Stimulated activated memory B cell treated with anti-CD40 and anti-IgM and Interleukin-4, amounts not matched to agents 10 μg/mL and 1 μg/mL and 100 μg/mL, for 72 hours (primary cell): Measurements from ENCODE around the gene CRAT.
"Not testable (repeated sequence)": the region's sequence is repeated elsewhere in the genome, so short reads cannot be mapped to it uniquely, and the experiment has no call there.

Experiments
- ATAC-seq: fragments of 150-1000 bp; cut with Tn5 transposase; 2 replicates; pipeline ENCODE4 v1.10.0; 2021
- H3K27ac Mint-ChIP-seq: one replicate; pipeline ENCODE4 v1.8.0; 2022; ENCODE audit warnings: mild to moderate bottlenecking, mixed read lengths
- H3K27me3 Mint-ChIP-seq: one replicate; pipeline ENCODE4 v1.8.0; 2022; ENCODE audit warnings: mixed read lengths
- H3K36me3 Mint-ChIP-seq: one replicate; pipeline ENCODE4 v1.8.0; 2022; ENCODE audit warnings: mixed read lengths
- H3K4me1 Mint-ChIP-seq: one replicate; pipeline ENCODE4 v1.8.0; 2022; ENCODE audit warnings: mixed read lengths
- H3K4me3 Mint-ChIP-seq: one replicate; pipeline ENCODE4 v1.8.0; 2022; ENCODE audit warnings: mild to moderate bottlenecking, moderate library complexity, mixed read lengths
- H3K9me3 Mint-ChIP-seq: one replicate; pipeline ENCODE4 v1.8.0; 2022; ENCODE audit warnings: mixed read lengths

Gene CRAT

DNA sequence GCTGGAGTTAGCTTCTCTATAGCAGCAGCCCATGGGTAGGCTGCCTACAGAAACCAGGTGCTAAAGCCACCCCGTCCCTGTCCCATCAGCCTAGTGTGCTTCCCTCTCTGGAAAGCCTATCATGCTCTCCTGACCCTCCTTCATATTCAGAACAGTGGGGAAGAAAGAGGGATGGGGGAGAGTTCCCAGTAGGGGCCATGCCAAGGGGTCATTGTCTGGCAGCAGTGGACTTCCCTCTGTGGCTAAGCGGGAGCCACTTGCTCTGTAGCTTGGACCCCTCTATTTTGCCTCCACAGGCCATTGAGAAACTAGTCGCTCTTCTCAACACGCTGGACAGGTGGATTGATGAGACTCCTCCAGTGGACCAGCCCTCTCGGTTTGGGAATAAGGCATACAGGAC, 18.1 kb upstream of the CRAT start:
- Mint-ChIP-seq H3K36me3 (peaks cover 34% of the 10 kb centered on the region), H3K27me3 (no peaks in the 10 kb centered on the region)

DNA sequence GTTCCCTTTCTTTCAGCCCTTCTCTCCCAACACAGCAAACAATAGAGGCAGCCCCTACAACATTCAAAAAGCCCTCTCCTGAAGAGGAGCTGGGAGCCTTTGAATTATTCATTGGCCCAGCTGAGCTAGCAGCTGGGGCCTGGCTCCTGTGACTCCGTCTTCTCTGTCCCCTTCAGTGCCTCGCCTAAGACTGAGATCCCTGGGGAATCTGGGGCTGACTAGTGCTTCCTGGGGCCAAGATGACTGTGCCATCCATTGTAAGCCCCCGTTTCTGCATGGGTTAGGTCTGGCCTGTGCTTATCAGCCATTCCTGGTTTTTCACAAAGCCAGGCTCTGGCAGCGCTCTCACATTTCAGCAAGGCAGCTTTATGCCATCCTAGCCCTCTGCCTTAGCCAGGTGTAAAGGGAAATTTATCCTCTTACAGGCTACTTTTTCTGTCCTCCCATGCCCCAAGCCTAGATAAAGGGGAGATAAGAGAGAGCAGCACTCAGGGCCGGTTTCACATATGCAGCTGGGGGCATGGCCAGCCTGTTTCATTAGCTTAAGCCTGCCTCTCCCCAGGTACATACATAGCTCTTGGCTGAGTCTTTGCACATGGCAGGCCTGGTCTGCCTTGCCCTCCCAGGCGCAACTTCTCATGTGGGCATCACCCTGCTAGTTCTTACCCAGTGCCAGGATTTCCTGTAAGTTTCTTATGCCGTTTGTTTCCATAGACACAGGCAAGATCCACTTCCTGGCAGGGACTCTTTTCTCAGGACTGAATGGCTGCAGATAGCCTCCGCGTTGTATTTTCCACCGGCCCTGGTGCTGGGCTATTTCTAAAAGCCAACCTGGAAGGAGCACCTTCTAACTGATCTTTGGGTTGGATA, 16.4 kb upstream of the CRAT start:
- Mint-ChIP-seq H3K4me3 (no peak overlapping the region), H3K27ac (peak overlapping the region; percentile 35), H3K27me3 (no peaks in the 10 kb centered on the region), H3K9me3 (no peaks in the 10 kb centered on the region), H3K4me1 (peaks cover 29% of the 10 kb centered on the region), H3K36me3 (peaks cover 40% of the 10 kb centered on the region)
- ATAC-seq = no peak

More for the DNA sequence above, 18.1 kb upstream of the CRAT start:
- ATAC-seq = no peak
- H3K27ac Mint-ChIP-seq = no peak overlapping the region
- no peaks in the 10 kb centered on the region for H3K9me3 Mint-ChIP-seq
- H3K4me3 Mint-ChIP-seq = no peak overlapping the region
- H3K4me1 Mint-ChIP-seq = peaks cover 30% of the 10 kb centered on the region

DNA sequence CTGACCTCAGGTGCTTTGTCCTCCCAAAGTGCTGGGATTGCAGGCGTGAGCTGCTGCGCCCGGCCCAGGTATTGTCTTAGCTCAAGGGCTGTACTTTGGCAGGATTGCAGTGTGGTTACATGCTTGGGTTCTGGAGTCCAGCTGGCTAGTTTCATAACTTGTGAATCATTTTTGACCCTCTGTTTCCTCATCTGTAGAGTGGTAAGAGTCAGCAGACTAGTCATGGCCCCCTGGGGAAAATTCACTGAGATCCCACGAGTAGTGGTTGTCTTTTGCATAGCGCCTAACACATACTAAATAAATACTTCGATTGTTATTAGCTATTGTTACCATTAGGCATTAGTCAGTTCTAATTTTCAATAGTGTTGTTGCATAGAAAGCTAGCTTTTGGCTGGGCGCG, 14.9 kb upstream of the CRAT start:
- Mint-ChIP-seq H3K27me3 (no peaks in the 10 kb centered on the region), H3K36me3 (peaks cover 49% of the 10 kb centered on the region), H3K27ac (no peak overlapping the region), H3K4me3 (no peak overlapping the region), H3K9me3 (no peaks in the 10 kb centered on the region), H3K4me1 (peaks cover 22% of the 10 kb centered on the region)
- ATAC-seq = peak; percentile 74

DNA sequence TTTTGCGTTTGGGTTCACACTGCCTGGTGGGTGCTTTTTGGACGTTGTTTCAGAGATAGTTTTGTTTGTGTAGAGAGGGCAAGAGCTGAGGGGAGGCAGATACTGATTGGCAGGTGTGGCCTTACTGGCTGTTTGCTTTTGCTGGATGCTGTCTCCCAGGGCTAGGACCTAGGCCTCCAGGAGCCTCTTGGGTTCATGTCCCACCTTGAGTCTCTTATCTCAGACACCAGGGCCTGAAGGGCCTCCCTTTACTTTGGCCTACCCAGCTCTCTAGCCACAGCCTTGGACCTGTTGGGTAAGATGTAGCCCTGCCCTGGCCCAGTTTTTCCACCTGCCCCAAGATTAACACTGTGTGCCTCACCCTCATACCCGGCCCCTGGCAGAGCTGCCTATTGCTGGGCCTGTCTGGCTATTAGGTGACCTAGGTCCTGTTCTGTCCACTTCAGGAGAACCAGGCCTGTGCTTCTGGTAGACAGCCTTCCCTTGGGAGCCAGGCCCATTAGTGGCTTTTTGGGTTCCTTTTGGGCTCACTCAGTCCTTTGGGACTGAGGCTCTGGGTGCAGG, 14.0 kb upstream of the CRAT start:
- no peak overlapping the region for H3K27ac Mint-ChIP-seq
- H3K27me3 Mint-ChIP-seq = no peaks in the 10 kb centered on the region
- H3K4me3 Mint-ChIP-seq = no peak overlapping the region
- H3K9me3 Mint-ChIP-seq = no peaks in the 10 kb centered on the region
- peaks cover 22% of the 10 kb centered on the region for H3K4me1 Mint-ChIP-seq
- no peak for ATAC-seq
- peaks cover 56% of the 10 kb centered on the region for H3K36me3 Mint-ChIP-seq

DNA sequence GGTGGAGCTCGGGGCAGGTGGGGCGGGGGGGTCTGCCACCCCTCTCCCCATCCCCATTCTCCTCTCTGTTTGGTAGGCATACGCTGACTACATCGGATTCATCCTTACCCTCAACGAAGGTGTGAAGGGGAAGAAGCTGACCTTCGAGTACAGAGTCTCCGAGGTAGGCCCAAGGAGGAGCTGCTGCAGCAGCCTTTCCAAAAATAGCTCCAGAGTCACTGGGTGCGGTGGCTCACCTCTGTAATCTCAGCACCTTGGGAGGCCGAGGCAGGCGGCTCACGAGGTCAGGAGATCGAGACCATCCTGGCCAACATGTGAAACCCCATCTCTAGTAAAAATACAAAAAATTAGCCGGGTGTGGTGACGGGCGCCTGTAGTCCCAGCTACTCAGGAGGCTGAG, 12.4 kb upstream of the CRAT start:
- not testable (repeated sequence) for H3K27me3 Mint-ChIP-seq, H3K27ac Mint-ChIP-seq, H3K9me3 Mint-ChIP-seq, H3K4me3 Mint-ChIP-seq, ATAC-seq
- Mint-ChIP-seq H3K36me3 (peaks cover 51% of the 10 kb centered on the region), H3K4me1 (peaks cover 22% of the 10 kb centered on the region)

DNA sequence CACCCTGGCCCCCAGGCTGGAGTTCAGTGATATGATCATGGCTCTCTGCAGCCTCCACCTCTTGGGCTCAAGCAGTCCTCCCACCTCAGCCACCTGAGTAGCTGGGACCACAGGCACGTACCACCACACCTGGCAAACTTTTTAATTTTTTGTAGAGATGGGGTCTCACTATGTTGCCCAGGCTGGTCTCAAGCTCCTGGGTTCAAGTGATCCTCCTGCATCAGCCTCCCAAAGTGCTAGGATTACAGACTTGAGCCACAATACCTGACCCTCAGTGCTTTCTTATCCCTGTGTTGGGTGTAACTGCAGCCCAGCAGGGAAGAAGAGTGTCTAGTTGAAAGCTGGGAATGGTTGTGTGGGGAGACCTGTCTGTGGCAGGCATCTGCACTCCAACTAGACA, 11.5 kb upstream of the CRAT start:
- Mint-ChIP-seq H3K36me3 (peaks cover 46% of the 10 kb centered on the region), H3K27ac (no peak overlapping the region), H3K27me3 (no peaks in the 10 kb centered on the region), H3K4me1 (peaks cover 16% of the 10 kb centered on the region), H3K4me3 (no peak overlapping the region), H3K9me3 (no peaks in the 10 kb centered on the region)
- no peak for ATAC-seq

DNA sequence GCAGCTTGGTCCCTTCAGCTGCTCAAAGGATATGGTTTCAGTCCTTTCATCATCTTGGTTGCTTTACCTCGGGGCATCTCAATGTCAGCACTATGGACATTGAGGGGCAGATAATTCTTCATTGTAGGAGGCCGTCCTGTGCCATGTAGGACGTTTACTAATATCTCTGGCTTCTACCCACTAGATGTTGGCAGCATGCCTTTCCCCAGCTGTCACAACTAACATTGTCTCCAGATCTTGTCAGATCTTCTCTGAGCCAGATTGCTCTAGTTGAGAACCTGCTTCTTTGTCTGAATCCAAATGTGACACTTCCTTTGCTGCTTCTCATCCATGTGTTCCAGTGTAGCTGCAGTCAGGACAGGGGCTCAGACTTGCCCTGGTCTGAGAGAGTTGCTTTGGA, 10.9 kb upstream of the CRAT start:
- no peak for ATAC-seq
- Mint-ChIP-seq H3K36me3 (peaks cover 46% of the 10 kb centered on the region), H3K4me3 (no peak overlapping the region), H3K9me3 (no peaks in the 10 kb centered on the region), H3K4me1 (peaks cover 11% of the 10 kb centered on the region), H3K27ac (no peak overlapping the region), H3K27me3 (no peaks in the 10 kb centered on the region)

DNA sequence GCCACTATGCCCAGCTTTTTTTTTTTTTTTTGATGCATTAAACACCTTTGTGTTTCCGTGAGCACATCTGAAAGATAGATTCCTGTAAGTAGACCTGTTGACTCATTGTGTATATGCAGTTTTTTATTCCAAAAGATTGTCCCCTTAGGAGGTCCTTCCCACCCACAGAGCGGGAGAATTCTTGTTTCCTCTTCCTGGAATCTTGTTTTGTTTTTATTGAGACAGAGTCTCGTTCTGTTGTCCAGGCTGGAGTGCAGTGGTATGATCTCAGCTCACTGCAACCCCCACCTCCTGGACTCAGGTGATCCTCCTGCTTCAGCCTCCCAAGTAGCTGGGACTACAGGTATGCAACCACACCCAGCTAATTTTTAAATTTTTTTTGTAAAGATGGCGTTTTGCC, 8.2 kb upstream of the CRAT start:
- no peak overlapping the region for H3K27ac Mint-ChIP-seq
- no peaks in the 10 kb centered on the region for H3K9me3 Mint-ChIP-seq
- H3K27me3 Mint-ChIP-seq = no peaks in the 10 kb centered on the region
- no peak overlapping the region for H3K4me3 Mint-ChIP-seq
- peaks cover 35% of the 10 kb centered on the region for H3K36me3 Mint-ChIP-seq
- ATAC-seq = no peak
- peaks cover 20% of the 10 kb centered on the region for H3K4me1 Mint-ChIP-seq

DNA sequence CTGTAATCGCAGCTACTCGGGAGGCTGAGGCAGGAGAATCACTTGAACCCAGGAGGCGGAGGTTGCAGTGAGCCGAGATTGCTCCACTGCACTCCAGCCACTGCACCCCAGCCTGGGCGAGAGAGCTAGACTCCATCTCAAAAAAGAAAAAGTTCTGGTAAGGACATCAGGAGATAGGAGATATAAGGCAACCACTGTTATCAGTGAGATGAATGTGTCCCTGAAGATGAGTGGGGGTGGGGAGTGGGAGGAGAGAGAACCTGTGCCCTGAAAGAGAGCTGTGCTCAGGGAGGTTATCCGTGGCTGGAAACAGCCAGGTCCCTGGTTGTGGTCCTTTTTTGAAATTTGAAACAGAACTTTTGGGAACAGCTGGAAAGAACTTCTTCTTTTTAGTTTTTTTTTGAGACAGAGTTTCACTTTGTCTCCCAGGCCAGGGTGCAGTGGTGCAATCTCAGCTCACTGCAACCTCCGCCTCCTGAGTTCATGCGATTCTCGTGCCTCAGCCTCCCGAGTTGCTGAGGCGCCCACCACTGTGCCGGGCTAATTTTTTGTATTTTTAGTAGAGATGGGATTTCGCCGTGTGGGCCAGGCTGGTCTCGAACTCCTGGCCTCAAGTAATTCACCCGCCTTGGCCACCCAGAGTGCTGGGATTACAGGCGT, 3.2 kb upstream of the CRAT start:
- Mint-ChIP-seq H3K27ac (no peak overlapping the region), H3K27me3 (no peaks in the 10 kb centered on the region), H3K9me3 (no peaks in the 10 kb centered on the region), H3K4me1 (peaks cover 45% of the 10 kb centered on the region), H3K36me3 (no peaks in the 10 kb centered on the region), H3K4me3 (no peak overlapping the region)
- no peak for ATAC-seq

DNA sequence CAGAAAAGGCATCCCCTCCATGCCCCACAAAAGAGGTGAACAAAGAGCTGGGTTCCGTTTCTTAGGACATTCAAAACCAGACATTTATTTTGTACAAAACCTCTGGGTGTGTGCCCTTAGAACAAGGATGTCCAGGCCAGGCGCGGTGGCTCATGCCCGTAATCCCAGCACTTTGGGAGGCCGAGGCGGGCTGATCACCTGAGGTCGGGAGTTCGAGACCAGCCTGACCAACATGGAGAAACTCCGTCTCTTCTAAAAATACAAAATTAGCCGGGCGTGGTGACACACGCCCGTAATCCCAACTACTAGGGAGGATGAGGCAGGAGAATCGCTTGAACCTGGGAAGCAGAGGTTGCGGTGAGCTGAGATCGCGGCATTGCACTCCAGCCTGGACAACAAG, 1.9 kb upstream of the CRAT start:
- not testable (repeated sequence) for H3K9me3 Mint-ChIP-seq, ATAC-seq, H3K27me3 Mint-ChIP-seq, H3K36me3 Mint-ChIP-seq
- Mint-ChIP-seq H3K4me1 (peaks cover 45% of the 10 kb centered on the region), H3K4me3 (peak overlapping the region; percentile 94), H3K27ac (peak overlapping the region; percentile 93)

DNA sequence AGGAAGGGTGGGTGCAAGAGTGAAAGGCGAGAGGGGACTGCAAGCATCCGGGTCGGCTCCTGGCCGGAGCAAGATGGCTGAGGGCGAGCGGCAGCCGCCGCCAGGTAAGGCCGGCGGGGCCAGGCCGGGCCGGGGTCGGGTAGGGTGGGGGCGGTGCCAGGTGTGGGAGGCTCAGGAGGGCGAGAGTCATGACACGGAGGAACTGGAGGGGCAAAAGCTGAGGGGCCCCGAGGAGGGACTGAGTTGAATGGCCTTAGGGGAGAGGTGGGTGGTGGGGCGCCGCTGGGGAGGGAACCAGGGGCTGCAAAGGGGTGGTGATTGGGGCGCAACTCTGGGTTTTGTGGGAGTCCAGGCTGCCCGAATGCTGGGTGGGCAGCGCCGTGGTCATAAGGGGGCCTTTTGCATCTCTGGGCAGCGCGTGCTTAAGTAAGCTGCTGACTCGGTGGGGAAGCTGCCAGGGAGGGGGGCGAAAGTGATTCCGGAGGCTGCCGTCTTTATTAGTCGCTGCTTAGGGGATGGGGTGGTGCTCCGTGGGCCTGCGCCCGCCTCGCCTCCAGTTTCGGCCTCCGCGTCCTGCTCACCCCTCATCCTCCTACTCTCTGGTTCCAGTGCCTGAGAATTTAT, 1.0 kb upstream of the CRAT start:
- Mint-ChIP-seq H3K9me3 (no peaks in the 10 kb centered on the region), H3K4me1 (peaks cover 45% of the 10 kb centered on the region), H3K36me3 (no peaks in the 10 kb centered on the region), H3K4me3 (peak overlapping the region; percentile 94), H3K27ac (peak overlapping the region; percentile 93), H3K27me3 (no peaks in the 10 kb centered on the region)
- ATAC-seq = peak; percentile 10

DNA sequence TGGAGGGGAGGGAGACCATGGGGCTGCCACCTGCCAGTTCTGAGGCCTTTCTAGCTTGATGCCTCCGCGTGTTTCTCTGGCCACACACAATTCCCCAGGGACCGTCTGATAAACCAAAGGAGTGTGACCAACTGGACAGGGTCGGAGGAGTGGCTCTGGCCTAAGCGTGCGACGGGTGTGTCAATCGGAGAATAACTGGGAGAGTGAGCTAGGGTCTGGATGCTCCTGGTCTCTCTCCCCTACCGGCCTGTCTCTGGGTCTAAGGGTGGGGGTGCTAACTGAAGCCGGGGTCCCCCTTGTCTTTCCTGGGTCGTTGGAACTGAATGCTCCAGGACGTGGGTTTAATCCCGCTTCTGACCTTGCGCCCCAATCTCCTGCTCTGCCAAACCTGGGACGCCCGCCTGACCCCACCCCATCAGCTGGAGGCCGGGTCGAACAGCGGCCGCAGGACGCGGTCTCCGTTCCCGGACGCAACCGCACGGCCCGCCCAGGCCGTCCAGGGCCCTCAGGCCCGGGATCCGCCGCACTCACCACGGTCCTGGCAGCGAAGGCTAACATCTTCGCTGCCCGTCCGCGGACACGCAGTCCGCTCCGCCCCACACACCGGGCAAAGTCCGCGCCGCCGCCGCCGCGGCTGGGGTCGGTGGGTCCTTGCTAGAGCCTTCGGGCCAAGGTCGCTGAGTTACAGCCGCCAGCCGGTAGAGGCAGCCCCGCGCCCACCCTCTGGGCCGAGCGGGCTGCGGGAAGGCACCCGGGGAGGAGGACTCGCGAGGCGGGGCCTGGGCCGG, 447 bp downstream of the CRAT start:
- no peak for ATAC-seq
- no peaks in the 10 kb centered on the region for H3K9me3 Mint-ChIP-seq
- H3K4me1 Mint-ChIP-seq = peaks cover 38% of the 10 kb centered on the region
- peak overlapping the region; percentile 93 for H3K27ac Mint-ChIP-seq
- H3K27me3 Mint-ChIP-seq = no peaks in the 10 kb centered on the region
- H3K4me3 Mint-ChIP-seq = peak overlapping the region; percentile 94
- no peaks in the 10 kb centered on the region for H3K36me3 Mint-ChIP-seq

DNA sequence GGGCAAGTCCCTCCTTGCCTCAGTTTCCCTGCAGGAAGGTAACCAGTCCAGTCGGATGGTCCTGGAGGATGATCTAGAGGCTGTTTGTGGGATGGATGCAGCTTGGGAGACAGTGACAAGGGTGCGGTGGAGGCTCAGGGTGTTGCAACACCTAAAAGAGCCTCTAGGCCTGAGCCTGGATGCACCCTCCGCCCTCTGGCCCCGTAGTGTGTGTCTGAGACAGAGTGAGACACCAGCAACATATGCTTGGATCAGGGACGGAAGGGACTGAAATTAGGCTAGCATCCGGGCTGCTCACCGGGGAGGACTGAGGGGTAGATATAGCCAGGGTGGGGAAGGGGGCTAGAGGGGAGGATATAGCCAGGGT, 1.1 kb downstream of the CRAT start:
- no peaks in the 10 kb centered on the region for H3K36me3 Mint-ChIP-seq
- H3K4me3 Mint-ChIP-seq = peak overlapping the region; percentile 94
- no peaks in the 10 kb centered on the region for H3K27me3 Mint-ChIP-seq
- no peak for ATAC-seq
- peak overlapping the region; percentile 19 for H3K27ac Mint-ChIP-seq
- H3K4me1 Mint-ChIP-seq = peaks cover 32% of the 10 kb centered on the region
- no peaks in the 10 kb centered on the region for H3K9me3 Mint-ChIP-seq

DNA sequence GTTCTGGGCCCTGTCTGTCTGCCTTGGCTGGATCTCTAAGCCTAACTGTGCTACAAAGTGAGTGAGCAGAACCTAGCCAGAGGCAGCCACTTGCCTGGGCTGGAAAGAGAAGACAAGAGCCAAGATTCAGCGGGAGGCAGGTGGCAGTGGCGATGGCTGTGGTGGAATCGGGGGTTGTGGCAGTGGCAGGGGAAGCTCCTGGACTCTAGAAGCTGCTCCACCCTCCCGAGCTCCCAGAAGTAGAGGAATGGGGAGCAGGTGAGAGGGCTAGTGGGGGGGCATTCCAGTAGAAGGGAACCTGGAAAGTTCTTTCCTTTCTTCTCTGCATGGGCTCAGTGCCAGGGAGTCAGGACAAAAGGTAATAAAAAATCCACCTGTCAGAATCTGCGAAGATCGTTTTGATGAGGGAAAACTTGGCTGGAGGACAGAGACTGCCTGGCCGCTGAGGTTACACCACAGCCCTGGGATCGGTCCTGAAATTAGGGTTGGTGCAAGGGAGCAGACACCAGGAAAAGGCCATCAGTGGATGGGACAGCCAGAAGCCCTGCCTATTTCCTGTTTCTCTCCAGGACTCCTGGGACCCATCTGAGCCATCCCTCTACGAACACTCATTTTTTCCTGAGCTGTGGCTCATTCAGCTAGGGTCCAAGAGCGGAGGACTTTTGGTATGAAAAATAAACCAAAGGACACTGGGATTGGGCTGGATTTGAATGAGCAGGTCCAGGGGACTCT, 1.6 kb downstream of the CRAT start:
- Mint-ChIP-seq H3K4me1 (peaks cover 27% of the 10 kb centered on the region), H3K36me3 (no peaks in the 10 kb centered on the region), H3K27ac (peak overlapping the region; percentile 19), H3K27me3 (no peaks in the 10 kb centered on the region), H3K4me3 (peak overlapping the region; percentile 94), H3K9me3 (no peaks in the 10 kb centered on the region)
- no peak for ATAC-seq
